GM19239 (cell line): ENCODE measurements around the gene ZNF648.
"Not testable (repeated sequence)": the region's sequence is repeated elsewhere in the genome, so short reads cannot be mapped to it uniquely, and the experiment has no call there.

ENCODE experiments used
- DNase-seq: peaks from one replicate; pipeline ENCODE4 v3.0.0; 2011; ENCODE audit warnings: low spot score; ENCODE audit not compliant: insufficient read length
- FAIRE-seq: peaks from 2 replicates; lab custom pipeline; 2011; peaks lifted over from hg19 to GRCh38; lab: Jason Lieb, UNC

The ZNF648 gene

DNA sequence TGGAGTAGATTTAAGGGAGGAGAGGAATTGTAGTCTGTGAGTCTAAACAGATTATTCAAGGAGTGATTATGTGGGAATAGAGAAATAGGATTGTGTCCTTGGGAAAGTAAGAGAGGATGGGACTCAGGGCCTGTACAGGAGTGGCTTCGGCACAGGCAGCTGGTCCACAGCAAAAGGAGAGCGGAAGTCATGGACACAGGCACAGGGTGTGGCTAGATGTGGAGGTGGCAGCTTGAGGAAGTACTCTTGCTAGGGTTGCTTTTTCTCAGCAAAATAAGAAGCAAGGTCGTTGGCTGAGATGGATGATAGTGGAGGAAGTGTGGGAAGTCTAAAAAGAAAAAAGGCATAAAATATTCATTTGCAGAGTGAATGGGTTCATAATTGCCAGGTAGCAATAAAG lies 18.5 kb upstream of the ZNF648 start:
- DNase-seq (no peak), FAIRE-seq (no peak)

DNA sequence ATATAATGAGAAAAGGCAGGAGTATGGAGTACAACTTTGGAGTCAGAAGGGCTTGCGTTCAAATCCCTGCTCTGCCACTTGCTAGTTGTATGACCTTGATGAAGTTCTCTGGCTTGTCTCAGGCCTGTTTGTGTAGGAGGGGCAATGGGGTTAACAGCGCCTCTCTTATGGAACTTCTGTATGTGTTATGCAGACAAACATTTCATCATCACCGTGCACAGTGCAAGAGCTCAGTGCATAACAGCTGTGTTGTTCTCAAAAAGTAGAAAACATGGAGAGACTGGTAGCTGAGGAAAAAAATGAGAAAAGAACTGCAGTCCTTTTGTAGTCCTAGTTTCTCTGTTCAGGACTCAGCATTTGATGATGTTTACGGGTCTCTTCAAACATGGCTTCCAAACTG lies 10.4 kb upstream of the ZNF648 start:
- FAIRE-seq (no peak), DNase-seq (no peak)

DNA sequence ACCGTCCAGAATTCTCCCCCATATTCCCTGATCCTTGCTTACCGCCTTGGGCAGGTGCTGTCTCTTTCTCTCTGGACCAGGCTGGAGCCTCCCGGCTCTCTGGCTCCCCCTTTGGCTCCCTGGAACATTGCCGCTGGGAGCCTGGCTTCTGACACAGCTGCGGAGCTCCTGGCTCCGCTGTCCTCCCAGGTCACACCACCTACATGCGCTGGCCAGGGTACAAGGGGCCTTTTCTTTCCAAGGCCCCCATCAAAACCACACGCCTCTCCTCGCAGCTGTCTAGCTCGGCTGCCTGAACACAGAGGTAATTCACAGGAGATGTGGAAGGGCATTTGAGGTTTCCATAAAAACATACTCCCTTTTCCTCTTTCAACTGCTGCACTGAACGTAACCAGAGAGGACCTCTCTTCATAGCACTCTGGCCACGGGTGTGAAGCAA lies 7.5 kb upstream of the ZNF648 start:
- FAIRE-seq: no peak

DNA sequence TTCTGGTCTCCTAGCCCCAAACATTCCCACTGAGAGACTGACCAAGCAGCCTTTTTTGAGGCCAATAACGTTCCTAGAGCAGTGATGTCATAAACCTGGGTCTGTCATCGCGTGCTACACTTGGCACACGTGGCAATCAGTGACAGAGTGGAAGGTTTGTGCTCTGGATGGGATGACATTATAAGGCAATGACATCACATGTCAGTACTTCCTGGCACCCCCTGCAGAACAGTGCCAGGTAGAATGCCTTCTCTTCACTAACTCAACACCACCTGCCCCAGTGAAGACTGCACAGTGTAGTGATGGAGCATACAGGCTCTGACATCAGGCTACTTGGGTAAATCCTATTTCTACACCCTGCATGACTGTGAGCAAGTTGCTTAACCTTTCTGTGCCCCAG lies 5.4 kb upstream of the ZNF648 start:
- DNase-seq (no peak), FAIRE-seq (no peak)

More for the DNA sequence above, 7.5 kb upstream of the ZNF648 start:
- DNase-seq: peak; percentile 52

DNA sequence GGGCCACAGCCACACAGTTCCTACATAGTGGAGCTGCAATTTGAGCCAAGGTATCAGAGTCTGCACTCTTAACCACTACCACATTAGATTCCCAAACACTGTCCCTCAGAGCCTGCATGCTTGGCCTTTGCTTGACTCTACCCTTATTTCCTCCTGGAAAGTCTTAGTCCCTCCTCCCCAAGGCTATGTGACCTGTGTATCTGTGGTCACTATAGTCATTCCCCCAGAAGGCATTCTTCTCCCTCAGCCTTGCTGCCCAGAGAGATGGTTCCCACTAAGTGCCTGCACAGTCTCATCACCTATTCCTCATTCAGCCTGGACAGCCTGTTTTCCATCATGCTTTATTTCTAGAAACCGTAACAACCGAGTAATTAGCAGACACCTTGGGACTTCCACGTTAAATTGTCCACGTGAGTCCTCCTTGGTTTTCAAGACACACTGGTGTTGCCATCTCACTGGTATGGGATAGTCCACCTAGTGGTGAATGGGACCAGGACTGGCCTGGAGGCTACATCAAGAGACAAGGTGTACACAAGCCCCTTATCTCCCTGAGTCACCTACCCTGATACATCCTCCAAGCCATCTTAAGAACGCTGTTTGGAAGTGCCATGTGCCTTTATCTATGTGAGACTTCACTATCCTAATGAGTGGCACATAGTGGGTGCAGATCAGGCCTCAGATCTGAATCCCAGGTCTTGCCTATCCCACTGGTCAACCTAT lies 3.8 kb upstream of the ZNF648 start:
- no peak for DNase-seq
- no peak for FAIRE-seq

DNA sequence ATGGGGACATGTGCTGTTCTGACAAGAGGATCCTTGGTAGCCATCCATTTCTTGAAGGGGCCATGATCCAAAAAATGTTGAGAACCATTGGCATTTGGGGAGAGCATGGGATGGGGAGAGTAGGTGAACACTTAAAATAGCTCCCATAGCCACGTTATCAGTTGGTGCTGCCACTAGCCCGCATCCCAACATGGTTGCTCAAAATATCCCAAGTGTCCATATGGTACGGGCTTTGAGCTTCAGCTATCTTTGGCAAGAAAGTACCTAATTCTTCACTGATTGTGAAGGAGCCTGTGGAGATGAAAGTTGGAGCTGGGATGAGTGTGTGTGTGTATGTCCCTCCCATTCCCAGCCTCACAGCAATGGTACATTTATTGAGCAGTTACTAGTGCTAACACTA lies 3.1 kb upstream of the ZNF648 start:
- no peak for DNase-seq

DNA sequence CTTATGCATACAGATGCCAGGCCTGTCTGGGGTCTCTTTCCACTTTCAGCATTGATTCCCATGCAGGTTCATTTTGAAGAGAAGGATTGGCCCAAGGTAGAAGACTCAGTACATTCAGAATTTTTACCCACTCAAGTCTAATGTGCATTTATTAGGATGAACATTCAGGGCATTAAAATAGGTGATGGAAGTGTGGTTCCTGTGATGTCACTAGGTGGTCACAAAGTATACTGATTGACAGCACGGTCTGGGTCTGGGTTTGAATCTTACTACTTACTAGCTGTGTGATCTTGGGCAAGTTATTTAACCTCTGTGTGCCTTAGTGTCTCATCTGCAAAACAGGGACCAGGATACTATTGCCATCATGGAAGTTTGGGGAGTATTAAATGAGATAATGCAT lies 711 bp upstream of the ZNF648 start:
- DNase-seq (no peak), FAIRE-seq (no peak)

More for the DNA sequence above, 3.1 kb upstream of the ZNF648 start:
- no peak for FAIRE-seq

DNA sequence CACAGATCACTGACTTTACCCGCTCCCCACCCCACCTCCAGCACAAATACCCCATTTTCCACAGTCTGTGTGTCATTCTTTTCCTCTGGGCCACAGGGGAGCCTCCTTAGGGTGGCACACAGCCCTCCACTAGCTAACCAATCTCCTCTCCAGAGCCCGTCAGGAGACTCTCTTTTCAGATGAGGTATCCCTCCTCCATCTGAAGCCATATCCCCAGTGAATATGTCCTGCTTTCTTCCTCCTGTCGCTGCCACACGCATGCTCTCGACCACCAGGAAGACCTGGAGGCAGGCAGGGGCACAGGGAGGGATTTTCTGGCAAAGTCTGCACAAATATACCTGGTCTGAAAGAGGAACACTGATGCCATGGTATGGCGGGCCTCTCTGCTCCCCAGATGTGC lies 635 bp downstream of the ZNF648 start:
- DNase-seq (no peak), FAIRE-seq (no peak)

DNA sequence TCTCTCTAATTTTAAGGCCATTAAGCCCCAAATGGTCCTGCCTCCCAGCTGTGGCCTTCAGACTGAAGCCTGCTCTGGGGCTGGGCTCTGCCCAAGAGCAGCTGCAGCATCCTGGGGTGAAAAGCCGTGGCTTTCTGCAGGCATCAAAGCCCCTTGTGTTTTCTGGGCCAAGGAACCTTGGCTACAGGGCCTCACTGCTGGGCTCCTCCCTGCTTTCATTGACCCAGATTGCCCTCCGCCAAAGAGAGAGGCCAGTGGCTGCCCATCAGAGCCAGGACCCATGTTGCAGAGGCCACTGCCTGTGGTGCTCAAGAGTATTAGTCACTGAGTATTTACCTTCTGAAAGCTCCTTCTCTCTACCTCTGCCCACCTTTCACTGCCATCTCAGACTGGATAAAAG lies 1.6 kb downstream of the ZNF648 start:
- DNase-seq: no peak
- no peak for FAIRE-seq

DNA sequence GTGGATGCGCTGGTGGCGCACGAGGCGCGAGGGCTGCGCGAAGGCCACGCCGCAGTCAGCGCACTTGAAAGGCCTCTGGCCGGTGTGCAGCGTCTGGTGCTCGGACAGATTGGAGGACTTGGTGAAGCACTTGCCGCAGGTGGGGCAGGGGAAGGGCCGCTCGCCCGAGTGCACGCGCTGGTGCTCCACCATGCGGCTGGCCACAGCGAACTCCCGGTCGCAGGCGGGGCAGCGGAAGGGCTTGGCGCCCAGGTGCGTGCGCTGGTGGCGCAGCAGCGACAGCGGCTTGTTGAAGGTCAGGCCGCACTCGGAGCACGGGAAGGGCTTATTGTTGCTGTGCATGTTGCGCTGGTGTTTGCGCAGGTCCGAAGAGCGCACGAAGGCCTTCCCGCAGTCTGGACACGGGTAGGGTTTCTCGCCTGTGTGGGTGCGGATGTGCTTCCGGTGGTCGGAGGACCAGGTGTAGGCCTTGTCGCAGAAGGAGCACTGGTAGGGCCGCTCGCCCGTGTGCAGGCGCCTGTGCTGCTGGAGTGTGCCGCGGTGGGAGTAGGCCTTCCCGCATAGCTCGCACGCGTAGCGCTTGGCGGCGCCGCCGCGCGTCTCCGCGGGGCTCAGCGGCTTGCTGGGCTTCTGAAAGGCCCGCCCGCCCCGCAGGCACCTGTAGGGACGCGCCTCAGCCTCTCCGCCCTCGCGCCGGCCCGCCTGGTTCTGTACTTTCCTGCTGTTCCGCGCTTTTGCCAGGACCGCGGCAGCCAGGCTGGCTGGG lies 4.7 kb downstream of the ZNF648 start:
- FAIRE-seq (no peak), DNase-seq (no peak)

DNA sequence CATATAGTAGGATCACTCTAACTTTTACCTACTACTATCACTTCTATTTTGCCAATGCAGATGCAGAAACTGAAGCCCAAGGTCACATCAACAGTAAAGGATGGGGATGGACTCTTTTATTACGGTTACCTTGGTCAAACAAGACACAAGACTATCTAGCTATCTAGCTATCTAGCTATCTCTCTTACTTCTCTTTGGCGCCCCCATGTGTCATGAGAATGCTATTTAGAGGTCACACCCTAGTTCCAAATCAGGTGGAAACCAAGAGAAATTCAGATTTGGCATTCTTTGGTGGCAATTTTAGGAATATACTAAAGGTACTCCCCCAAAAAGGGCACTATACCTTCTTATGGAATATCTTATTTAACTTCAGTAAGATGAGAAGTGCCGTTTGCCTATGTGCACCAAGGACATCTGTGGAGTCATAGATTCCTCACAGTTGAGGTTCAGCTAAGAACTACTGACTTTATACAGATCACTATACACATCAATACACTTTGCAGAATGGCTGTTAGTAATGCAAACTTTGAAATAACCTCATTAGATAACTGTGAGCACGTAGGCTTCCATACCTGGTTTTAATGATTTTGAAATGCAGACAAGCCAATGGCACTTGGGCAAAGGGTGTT lies 6.7 kb downstream of the ZNF648 start:
- peak; percentile 75 for FAIRE-seq

DNA sequence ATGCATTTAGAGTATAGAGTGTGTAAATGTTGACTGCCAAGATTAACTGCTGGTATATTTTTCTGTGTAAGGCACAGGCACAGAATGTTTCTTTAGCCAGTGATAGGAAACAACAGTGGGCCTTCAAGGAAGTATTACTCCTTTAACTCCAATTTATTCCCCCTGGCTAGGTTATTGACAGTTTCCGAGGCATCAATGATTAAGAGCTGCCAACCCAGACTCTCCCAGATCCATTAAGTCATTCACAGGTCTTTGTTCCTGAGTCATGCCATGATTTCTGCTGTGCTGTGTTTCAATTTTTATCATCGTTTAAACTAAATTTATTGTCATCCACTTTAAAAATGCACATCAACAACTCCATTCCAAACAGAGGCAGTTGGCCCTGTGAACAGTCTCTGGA lies 9.2 kb downstream of the ZNF648 start:
- no peak for FAIRE-seq
- DNase-seq: no peak

More for the DNA sequence above, 6.7 kb downstream of the ZNF648 start:
- peak; percentile 38 for DNase-seq

DNA sequence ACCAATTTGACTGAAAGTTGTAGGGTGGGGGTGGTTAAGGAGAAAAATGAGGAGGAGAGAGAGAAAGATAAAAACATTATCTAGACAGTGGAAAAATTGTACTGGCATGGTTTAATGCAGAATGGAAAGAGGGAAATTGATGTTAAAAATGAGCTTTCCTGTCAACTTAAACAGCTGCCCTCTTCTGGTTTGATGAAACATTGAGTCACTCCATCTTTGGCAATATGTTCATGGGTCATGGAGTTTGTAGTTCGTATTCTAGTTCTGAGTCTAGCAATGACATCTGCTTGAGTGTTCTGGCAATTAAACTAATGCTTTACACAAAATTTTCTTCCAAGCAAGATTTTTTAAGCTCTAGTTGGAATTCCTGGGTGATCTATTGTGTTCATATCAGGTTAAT lies 9.6 kb downstream of the ZNF648 start:
- DNase-seq (no peak), FAIRE-seq (no peak)

DNA sequence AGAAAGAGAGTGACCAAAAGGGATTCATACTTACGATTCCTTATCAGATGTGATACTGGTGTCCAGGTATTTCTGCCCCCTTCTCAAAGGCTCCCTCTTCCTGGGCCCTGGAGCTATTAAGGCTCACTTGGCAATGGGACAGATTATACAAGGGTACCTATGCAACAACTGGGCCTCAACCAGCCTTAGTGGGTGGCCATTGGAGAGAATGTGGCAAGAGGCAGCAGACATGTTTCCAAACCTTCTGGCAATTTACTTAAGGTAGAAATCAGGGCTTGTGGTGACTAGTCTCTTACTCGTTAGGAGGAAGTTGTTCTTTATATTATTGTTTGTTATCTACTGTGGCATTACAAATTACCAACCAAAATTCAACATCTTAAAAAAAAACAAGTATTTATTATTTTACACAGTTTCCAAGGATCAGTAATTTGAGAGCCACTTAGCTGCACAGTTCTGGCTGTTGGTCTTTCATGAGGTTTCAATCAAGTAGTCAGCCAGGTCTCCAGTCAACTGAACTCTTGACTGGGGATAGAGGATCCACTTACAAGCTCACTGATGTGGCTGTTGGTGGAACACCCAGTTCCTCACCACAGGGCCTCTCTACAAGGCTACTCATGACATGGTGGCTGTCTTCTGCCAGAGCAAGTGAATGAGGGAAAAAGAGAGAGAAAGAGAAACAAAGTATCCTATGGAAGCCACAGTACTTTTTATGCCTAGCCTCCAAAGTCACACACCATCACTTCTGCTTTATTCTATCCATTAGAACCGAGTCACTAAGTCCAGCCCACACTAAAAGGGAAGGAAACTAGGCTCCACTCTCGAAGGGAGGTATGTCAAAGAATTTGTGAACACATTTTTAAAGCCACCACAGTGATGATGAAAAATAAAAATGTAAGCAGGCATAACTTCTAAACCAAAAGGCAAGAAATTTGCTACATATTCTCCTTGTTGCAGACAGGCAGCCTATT lies 10.7 kb downstream of the ZNF648 start:
- no peak for FAIRE-seq

DNA sequence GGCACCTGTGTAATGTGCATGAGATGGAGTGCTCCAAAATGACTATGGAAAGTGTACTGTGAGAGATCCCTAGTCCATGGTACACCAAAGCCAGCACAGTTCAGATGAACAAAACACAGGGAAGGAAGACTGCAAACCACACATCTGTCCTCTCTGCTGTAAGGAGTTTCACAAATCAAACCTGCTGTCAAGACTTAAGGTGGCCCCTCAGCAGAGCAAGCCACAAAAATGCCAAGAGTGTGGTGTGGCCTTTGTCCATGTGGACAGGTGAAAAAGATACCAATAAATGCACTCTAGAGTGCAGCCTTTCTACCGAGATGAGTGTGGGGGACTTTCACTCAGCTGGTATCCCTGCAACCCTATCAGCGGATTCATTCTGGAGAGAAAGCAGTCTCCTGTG lies 12.9 kb downstream of the ZNF648 start:
- DNase-seq (no peak), FAIRE-seq (no peak)

More for the DNA sequence above, 10.7 kb downstream of the ZNF648 start:
- no peak for DNase-seq

DNA sequence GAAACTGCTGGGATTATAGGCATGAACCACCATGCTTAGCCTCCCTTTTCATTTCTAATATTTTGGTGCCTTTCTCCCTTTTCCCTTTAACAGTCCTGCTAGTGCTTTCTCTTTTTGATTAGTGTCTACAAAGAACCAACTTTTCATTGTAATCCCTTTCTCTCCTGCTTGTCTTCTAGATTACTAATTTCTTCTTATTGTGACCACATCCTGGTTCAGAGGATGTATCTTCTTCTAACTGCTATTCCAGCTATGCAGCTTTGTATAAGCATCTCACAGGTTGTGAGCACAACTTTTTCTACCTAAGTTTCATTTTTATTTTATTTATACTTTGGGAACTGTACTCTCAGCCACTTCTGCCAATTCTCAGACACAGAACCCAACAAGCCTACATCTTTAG lies 14.7 kb downstream of the ZNF648 start:
- FAIRE-seq (no peak), DNase-seq (no peak)

DNA sequence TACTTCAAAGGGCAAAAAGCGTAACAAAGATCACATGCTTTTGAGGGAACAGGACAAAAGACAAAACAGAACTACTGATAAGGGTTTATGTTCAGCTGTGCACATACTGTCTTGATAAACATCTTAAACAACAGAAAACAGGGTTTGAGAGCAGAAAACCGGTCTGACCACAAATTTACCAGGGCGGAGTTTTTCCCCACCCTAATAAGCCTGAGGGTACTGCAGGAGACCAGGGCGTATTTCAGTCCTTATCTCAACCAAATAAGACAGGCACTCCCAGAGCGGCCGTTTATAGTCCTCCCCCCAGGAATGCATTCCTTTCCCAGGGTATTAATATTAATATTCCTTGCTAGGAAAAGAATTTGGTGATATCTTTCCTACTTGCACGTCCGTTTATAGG lies 16.0 kb downstream of the ZNF648 start:
- FAIRE-seq: not testable (repeated sequence)

DNA sequence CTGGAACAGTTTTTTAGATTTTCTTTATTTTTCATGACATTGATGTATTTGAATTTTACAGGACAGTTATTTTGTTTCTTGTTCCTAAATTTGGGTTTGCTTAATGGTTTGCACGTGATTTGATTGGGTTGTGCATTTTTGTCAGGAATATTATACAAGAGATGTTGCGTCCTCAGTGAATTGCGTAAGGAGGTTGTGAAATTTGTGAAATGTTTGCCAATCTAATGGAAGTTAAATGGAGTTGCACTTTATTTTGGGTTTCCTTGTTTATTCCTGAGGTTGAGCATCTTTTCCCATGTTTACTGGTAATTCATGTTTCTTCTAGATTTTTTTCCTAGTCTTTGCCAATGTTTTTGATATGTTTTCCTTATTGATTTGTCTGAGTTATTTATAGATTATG lies 19.9 kb downstream of the ZNF648 start:
- no peak for DNase-seq
- no peak for FAIRE-seq

More for the DNA sequence above, 16.0 kb downstream of the ZNF648 start:
- not testable (repeated sequence) for DNase-seq

DNA sequence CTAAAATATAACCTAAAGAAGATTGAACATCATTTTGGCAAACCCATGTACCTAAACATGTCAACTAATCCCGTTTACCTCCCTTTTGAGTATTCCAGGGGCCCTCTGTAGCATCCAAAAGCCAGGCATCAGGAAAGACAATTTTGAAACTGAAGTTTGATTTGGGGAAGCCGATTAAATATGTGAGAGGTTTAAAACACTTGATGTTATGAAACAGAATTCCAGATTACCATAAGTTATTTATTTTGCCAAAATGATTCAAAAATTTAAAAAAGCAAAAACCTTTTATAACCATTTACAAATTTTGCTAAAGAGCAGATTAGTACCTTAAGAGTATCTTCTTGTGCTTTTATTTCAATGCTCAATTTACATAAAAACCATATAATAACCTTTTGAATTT lies 23.3 kb downstream of the ZNF648 start:
- FAIRE-seq (no peak), DNase-seq (no peak)
